ENCODE data around the gene TRPM4.

TRPM4 gene

GRCh38 chr19:49157445-49158224 is at the start of gene TRPM4:
TSS of gene TRPM4 (plus strand) at chr19:49157792. CDS start at chr19:49157867, 75 bp downstream.
- in situ Hi-C loops (cut with HindIII; ENCODE audit: low sequenced_read_pairs): no loop called here
- TF ChIP-seq, protein P1, sequence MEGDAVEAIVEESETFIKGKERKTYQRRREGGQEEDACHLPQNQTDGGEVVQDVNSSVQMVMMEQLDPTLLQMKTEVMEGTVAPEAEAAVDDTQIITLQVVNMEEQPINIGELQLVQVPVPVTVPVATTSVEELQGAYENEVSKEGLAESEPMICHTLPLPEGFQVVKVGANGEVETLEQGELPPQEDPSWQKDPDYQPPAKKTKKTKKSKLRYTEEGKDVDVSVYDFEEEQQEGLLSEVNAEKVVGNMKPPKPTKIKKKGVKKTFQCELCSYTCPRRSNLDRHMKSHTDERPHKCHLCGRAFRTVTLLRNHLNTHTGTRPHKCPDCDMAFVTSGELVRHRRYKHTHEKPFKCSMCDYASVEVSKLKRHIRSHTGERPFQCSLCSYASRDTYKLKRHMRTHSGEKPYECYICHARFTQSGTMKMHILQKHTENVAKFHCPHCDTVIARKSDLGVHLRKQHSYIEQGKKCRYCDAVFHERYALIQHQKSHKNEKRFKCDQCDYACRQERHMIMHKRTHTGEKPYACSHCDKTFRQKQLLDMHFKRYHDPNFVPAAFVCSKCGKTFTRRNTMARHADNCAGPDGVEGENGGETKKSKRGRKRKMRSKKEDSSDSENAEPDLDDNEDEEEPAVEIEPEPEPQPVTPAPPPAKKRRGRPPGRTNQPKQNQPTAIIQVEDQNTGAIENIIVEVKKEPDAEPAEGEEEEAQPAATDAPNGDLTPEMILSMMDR (IDR thresholded peaks at IDR 0.05; ENCODE audit: low read depth, low read length, missing control alignments): no peak
- no peak for DNase-seq (ENCODE audit: low read depth)
- peak within 1 kb of the TSS; percentile 76 for H3K4me3 ChIP-seq (ENCODE audit: low read depth, low read length)

GRCh38 chr19:49109051-49109450 is 48.5 kb upstream of the TRPM4 start:
- no peak for DNase-seq (ENCODE audit: low read depth)
- in situ Hi-C loops (cut with HindIII; ENCODE audit: low sequenced_read_pairs): no loop called here
- TF ChIP-seq, protein P1 (IDR thresholded peaks at IDR 0.05; ENCODE audit: low read depth, low read length, missing control alignments): no peak
- no peak overlapping the region for H3K4me3 ChIP-seq (ENCODE audit: low read depth, low read length)

- in situ Hi-C loops (cut with HindIII; ENCODE audit: low sequenced_read_pairs): loop anchor here (5.0 kb wide), 1 partner anchor 83 kb away; no protein-coding TSS in a partner anchor
- TF ChIP-seq, protein P1 (IDR thresholded peaks at IDR 0.05; ENCODE audit: low read depth, low read length, missing control alignments): no peak
- H3K4me3 ChIP-seq (ENCODE audit: low read depth, low read length): no peak overlapping the region
- DNase-seq (ENCODE audit: low read depth): no peak
Measured at GRCh38 chr19:49109569-49110233, 47.9 kb upstream of the TRPM4 start.

- no peak overlapping the region for H3K4me3 ChIP-seq (ENCODE audit: low read depth, low read length)
- in situ Hi-C loops (cut with HindIII; ENCODE audit: low sequenced_read_pairs): loop anchor here (5.0 kb wide), 1 partner anchor 82 kb away; no protein-coding TSS in a partner anchor
- DNase-seq (ENCODE audit: low read depth): no peak
- TF ChIP-seq, protein P1 (IDR thresholded peaks at IDR 0.05; ENCODE audit: low read depth, low read length, missing control alignments): no peak
Measured at GRCh38 chr19:49110567-49110966, 47.0 kb upstream of the TRPM4 start.

- TF ChIP-seq, protein P1 (IDR thresholded peaks at IDR 0.05; ENCODE audit: low read depth, low read length, missing control alignments): no peak
- no peak overlapping the region for H3K4me3 ChIP-seq (ENCODE audit: low read depth, low read length)
- no peak for DNase-seq (ENCODE audit: low read depth)
- in situ Hi-C loops (cut with HindIII; ENCODE audit: low sequenced_read_pairs): loop anchor here (5.0 kb wide), 1 partner anchor 81 kb away; no protein-coding TSS in a partner anchor
Measured at GRCh38 chr19:49111218-49111998, 46.2 kb upstream of the TRPM4 start.
